ENCODE data around the gene P2RX4. TPM values are rescaled to one million over a fixed set of nuclear protein-coding genes. Genes with fewer than 3 reads are reported as not detected.

P2RX4 gene
- total and polyA plus RNA-seq, 9 donors = 17.8 to 46.7 (median 26.6) TPM

GRCh38 chr12:121237415-121237814 is 27.5 kb downstream of the P2RX4 start:
- Histone ChIP-seq H3K4me3 (no peak overlapping the region), H3K27ac (no peak overlapping the region), H3K9me3 (no peaks in the 10 kb centered on the region), H3K27me3 (no peaks in the 10 kb centered on the region), H3K4me1 (ENCODE audit: insufficient read depth) (peaks cover 9% of the 10 kb centered on the region), H3K36me3 (no peaks in the 10 kb centered on the region)
- intact Hi-C loops (cut with DNase I) = no loop called here
- DNase-seq = no peak
- WGBS, 3 donors = 66 to 79% (median 69%) methylated on average over 8 of the region's 8 CpGs
- TF ChIP-seq EP300 (IDR thresholded peaks at IDR 0.05) = no peak
- no peak for TF ChIP-seq CTCF (IDR thresholded peaks at IDR 0.05)
- TF ChIP-seq POLR2A (IDR thresholded peaks at IDR 0.05) = no peak

- no peak overlapping the region for H3K27ac ChIP-seq
- H3K27me3 ChIP-seq = no peaks in the 10 kb centered on the region
- peaks cover 9% of the 10 kb centered on the region for H3K4me1 ChIP-seq (ENCODE audit: insufficient read depth)
- WGBS, 3 donors = 88 to 90% (median 89%) methylated on average over 4 of the region's 4 CpGs
- no peaks in the 10 kb centered on the region for H3K9me3 ChIP-seq
- no peak for DNase-seq
- TF ChIP-seq POLR2A (IDR thresholded peaks at IDR 0.05) = no peak
- no peak for TF ChIP-seq EP300 (IDR thresholded peaks at IDR 0.05)
- no peak for TF ChIP-seq CTCF (IDR thresholded peaks at IDR 0.05)
- H3K4me3 ChIP-seq = no peak overlapping the region
- H3K36me3 ChIP-seq = no peaks in the 10 kb centered on the region
- intact Hi-C loops (cut with DNase I) = no loop called here
These were observed 28.2 kb downstream of the P2RX4 start for GRCh38 chr12:121238086-121238485.

GRCh38 chr12:121238604-121239350 is 28.8 kb downstream of the P2RX4 start:
- no peaks in the 10 kb centered on the region for H3K9me3 ChIP-seq

GRCh38 chr12:121239351-121240061 is 29.6 kb downstream of the P2RX4 start:
- Histone ChIP-seq H3K9me3 (no peaks in the 10 kb centered on the region), H3K4me3 (no peak overlapping the region), H3K4me1 (ENCODE audit: insufficient read depth) (peaks cover 9% of the 10 kb centered on the region), H3K27me3 (no peaks in the 10 kb centered on the region), H3K27ac (peak overlapping the region; percentile 73 to 85), H3K36me3 (no peaks in the 10 kb centered on the region)
- TF ChIP-seq EP300 (IDR thresholded peaks at IDR 0.05) (no peak), POLR2A (IDR thresholded peaks at IDR 0.05) (no peak), CTCF (IDR thresholded peaks at IDR 0.05) (no peak)
- DNase-seq = no peak
- intact Hi-C loops (cut with DNase I) = loop anchor here in 1 of 4 donors (5.0 kb wide), 1 partner anchor 48 kb away; no protein-coding TSS in a partner anchor
- 73 to 78% (median 75%) methylated on average over 6 of the region's 6 CpGs for WGBS, 3 donors

More at GRCh38 chr12:121238604-121239350, 28.8 kb downstream of the P2RX4 start:
- Histone ChIP-seq H3K27ac (peak overlapping the region; percentile 73 to 85), H3K27me3 (no peaks in the 10 kb centered on the region), H3K4me3 (no peak overlapping the region), H3K36me3 (no peaks in the 10 kb centered on the region), H3K4me1 (ENCODE audit: insufficient read depth) (peaks cover 9% of the 10 kb centered on the region)
- WGBS, 3 donors = 57 to 67% (median 61%) methylated on average over 7 of the region's 7 CpGs
- DNase-seq = no peak
- intact Hi-C loops (cut with DNase I) = no loop called here
- TF ChIP-seq POLR2A (IDR thresholded peaks at IDR 0.05) (no peak), CTCF (IDR thresholded peaks at IDR 0.05) (no peak), EP300 (IDR thresholded peaks at IDR 0.05) (no peak)
